ENCODE results near the gene PRICKLE1.

The PRICKLE1 gene

GRCh38 chr12:42407306-42407705 is 182.2 kb downstream of the PRICKLE1 start:
- DNase-seq (ENCODE audit: low read depth, low spot score) = no peak
- in situ Hi-C loops (cut with HindIII; ENCODE audit: low sequenced_read_pairs) = no loop called here
- no peak for TF ChIP-seq CTCF (IDR thresholded peaks at IDR 0.05; ENCODE audit: low read depth, low read length)
- H3K4me3 ChIP-seq (ENCODE audit: low read depth, low read length) = no peak overlapping the region
